Measurements from ENCODE around the gene FLT1.

FLT1 gene

DNA sequence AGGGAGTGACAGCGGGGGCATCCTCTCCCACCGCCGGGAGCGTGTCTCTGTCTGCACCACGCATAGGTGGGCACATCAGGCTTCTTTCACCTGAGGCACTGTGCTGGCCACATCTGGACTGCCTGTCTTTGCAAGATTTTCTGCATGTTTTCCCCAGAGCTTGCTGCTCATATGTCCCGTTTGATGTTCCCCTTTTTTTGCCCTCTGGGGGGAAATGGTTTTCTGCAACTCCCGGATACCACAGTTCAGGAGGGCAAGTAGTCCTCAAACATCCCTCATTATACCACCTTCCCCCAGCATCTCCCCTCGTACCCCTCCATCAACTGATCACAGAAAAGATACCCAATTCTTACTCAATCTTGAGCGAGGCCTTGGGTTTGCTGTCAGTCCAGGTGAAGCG, 188.6 kb downstream of the FLT1 start:
- WGBS: 95% methylated on average over 10 of the region's 10 CpGs
- H3K27me3 ChIP-seq (ENCODE audit: insufficient read depth, low read length): no peaks in the 10 kb centered on the region
- H3K36me3 ChIP-seq (ENCODE audit: insufficient read depth, low read length): no peaks in the 10 kb centered on the region; the same call in 1 of the 2 replicates
- H3K4me1 ChIP-seq (ENCODE audit: insufficient read depth, low read length): peaks cover 29% of the 10 kb centered on the region
- H3K4me3 ChIP-seq (ENCODE audit: low read length): no peak overlapping the region
- no peaks in the 10 kb centered on the region for H3K9me3 ChIP-seq (ENCODE audit: insufficient read depth, low read depth, low read length)
- H3K27ac ChIP-seq (ENCODE audit: low read depth, low read length): no peak overlapping the region
- H3K9ac ChIP-seq (ENCODE audit: low read depth, low read length): no peak overlapping the region

GRCh38 chr13:28301839-28302238, 193.1 kb downstream of the FLT1 start:
- Histone ChIP-seq H3K4me1 (ENCODE audit: insufficient read depth, low read length) (peaks cover 28% of the 10 kb centered on the region), H3K4me3 (ENCODE audit: low read length) (no peak overlapping the region)
- WGBS: 62% methylated on average over 2 of the region's 4 CpGs

DNA sequence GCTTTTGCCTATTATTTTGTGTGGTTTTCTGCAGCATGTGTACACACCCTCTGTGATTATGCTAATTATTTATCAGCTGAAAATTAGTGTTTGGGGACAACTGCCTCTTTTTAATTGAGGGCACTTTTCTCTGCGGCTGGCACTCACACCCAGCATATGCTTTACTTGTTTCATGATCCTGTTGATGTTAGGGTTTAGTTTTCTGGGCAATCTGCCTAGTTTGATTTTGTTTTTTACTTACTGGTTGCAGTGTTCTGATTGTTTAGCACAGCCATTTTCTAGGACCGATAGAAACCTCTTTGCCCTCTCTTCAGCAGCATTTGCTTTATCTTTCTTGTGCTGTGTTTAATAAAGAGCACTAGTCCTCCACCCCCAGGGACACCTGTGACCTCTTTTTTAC, 195.0 kb downstream of the FLT1 start:
- H3K27ac ChIP-seq (ENCODE audit: low read depth, low read length): no peak overlapping the region
- no peaks in the 10 kb centered on the region for H3K27me3 ChIP-seq (ENCODE audit: insufficient read depth, low read length)
- H3K36me3 ChIP-seq (ENCODE audit: insufficient read depth, low read length): 0 out of 2 replicates have a peak, but pooled peaks cover 3% of the 10 kb centered on the region
- peaks cover 36% of the 10 kb centered on the region for H3K4me1 ChIP-seq (ENCODE audit: insufficient read depth, low read length)
- H3K9me3 ChIP-seq (ENCODE audit: insufficient read depth, low read depth, low read length): no peaks in the 10 kb centered on the region
- WGBS: 100% methylated on average over 1 of the region's 2 CpGs
- H3K9ac ChIP-seq (ENCODE audit: low read depth, low read length): no peak overlapping the region
- no peak overlapping the region for H3K4me3 ChIP-seq (ENCODE audit: low read length)

More at GRCh38 chr13:28301839-28302238, 193.1 kb downstream of the FLT1 start:
- Histone ChIP-seq H3K36me3 (ENCODE audit: insufficient read depth, low read length) (no peaks in the 10 kb centered on the region; the same call in 1 of the 2 replicates), H3K27me3 (ENCODE audit: insufficient read depth, low read length) (no peaks in the 10 kb centered on the region), H3K27ac (ENCODE audit: low read depth, low read length) (peak overlapping the region; percentile 20; the same call in 1 of the 2 replicates), H3K9ac (ENCODE audit: low read depth, low read length) (no peak overlapping the region), H3K9me3 (ENCODE audit: insufficient read depth, low read depth, low read length) (no peaks in the 10 kb centered on the region)

DNA sequence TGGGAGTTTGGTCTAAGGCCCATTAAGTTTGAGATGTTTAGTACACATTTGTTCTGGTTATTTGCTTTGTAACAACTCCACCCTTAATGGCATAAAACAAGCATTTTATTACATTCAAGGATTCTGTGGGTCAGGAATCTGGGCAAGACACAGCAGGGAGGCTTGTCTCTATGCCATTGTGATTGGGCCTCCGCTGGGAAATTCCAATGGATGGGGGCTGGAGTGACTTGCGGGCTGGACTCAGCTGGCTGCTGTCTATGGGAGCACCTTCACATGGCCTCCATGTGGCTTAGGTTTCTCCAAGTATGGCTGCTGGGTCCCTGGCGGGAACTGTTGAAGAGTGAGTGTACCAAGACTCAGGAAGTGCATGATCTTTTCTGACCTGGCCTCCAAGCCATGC, 197.6 kb downstream of the FLT1 start:
- 55% methylated on average over 3 of the region's 3 CpGs for WGBS
- Histone ChIP-seq H3K36me3 (ENCODE audit: insufficient read depth, low read length) (peaks cover 14% of the 10 kb centered on the region), H3K4me1 (ENCODE audit: insufficient read depth, low read length) (peaks cover 56% of the 10 kb centered on the region), H3K27me3 (ENCODE audit: insufficient read depth, low read length) (no peaks in the 10 kb centered on the region), H3K9me3 (ENCODE audit: insufficient read depth, low read depth, low read length) (no peaks in the 10 kb centered on the region), H3K9ac (ENCODE audit: low read depth, low read length) (no peak overlapping the region), H3K4me3 (ENCODE audit: low read length) (no peak overlapping the region), H3K27ac (ENCODE audit: low read depth, low read length) (no peak overlapping the region)

DNA sequence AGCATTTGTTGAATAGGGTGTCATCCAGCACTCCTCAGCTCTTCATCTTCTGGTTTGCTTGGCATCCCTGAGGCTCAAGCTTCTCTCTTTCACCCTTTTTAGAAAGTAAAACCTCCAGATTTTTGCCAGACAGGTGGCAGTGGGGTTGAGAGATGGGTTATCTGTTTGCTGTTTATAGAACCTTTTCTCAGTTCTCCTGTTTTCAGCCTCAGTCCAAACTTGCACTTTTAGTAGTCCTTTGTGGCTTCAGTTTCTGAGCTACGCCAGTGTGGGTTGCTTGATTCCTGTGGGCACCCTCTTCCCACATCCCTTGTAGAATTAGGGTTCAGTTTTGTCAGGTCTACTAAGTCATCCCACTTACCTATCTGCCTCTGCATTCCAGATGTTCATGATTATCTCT, 208.7 kb downstream of the FLT1 start:
- Histone ChIP-seq H3K4me3 (ENCODE audit: low read length) (no peak overlapping the region), H3K4me1 (ENCODE audit: insufficient read depth, low read length) (peaks cover 8% of the 10 kb centered on the region; the same call in 1 of the 2 replicates), H3K9me3 (ENCODE audit: insufficient read depth, low read depth, low read length) (0 out of 2 replicates have a peak, but pooled peaks cover 3% of the 10 kb centered on the region), H3K27me3 (ENCODE audit: insufficient read depth, low read length) (no peaks in the 10 kb centered on the region), H3K27ac (ENCODE audit: low read depth, low read length) (no peak overlapping the region), H3K9ac (ENCODE audit: low read depth, low read length) (no peak overlapping the region), H3K36me3 (ENCODE audit: insufficient read depth, low read length) (peaks cover 68% of the 10 kb centered on the region)
- WGBS: 90% methylated on average over 1 of the region's 1 CpG

GRCh38 chr13:28283600-28283999, 211.3 kb downstream of the FLT1 start:
- 100% methylated on average over 1 of the region's 3 CpGs for WGBS
- Histone ChIP-seq H3K27me3 (ENCODE audit: insufficient read depth, low read length) (no peaks in the 10 kb centered on the region), H3K9ac (ENCODE audit: low read depth, low read length) (no peak overlapping the region), H3K27ac (ENCODE audit: low read depth, low read length) (no peak overlapping the region), H3K4me3 (ENCODE audit: low read length) (no peak overlapping the region), H3K9me3 (ENCODE audit: insufficient read depth, low read depth, low read length) (0 out of 2 replicates have a peak, but pooled peaks cover 3% of the 10 kb centered on the region), H3K36me3 (ENCODE audit: insufficient read depth, low read length) (peaks cover 68% of the 10 kb centered on the region), H3K4me1 (ENCODE audit: insufficient read depth, low read length) (peaks cover 8% of the 10 kb centered on the region; the same call in 1 of the 2 replicates)

- peaks cover 65% of the 10 kb centered on the region for H3K36me3 ChIP-seq (ENCODE audit: insufficient read depth, low read length)
- 92% methylated on average over 5 of the region's 5 CpGs for WGBS
Measured at GRCh38 chr13:28282451-28282850, 212.5 kb downstream of the FLT1 start.

DNA sequence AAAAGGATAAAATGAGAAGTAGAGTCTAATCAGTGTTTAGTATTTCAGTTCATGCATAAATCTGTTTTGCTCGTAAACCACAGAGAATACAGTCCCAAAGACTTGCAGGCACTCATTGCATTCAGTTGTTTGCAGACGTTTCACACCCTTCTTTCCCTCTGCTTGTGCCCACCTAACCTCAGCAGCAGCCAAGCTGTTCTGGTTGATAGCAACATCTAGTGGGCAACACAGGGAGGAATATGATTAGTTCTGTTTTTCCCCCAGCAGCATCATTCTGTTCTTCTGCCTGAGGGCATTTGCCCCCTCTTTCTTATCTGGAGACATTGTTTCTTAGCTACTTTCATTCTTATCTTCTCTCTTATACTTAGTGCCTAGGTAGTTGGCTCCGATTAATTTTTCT, 221.0 kb downstream of the FLT1 start:
- Histone ChIP-seq H3K36me3 (ENCODE audit: insufficient read depth, low read length) (peaks cover 85% of the 10 kb centered on the region), H3K27me3 (ENCODE audit: insufficient read depth, low read length) (no peaks in the 10 kb centered on the region), H3K9ac (ENCODE audit: low read depth, low read length) (no peak overlapping the region), H3K4me3 (ENCODE audit: low read length) (no peak overlapping the region), H3K4me1 (ENCODE audit: insufficient read depth, low read length) (no peaks in the 10 kb centered on the region), H3K9me3 (ENCODE audit: insufficient read depth, low read depth, low read length) (no peaks in the 10 kb centered on the region), H3K27ac (ENCODE audit: low read depth, low read length) (no peak overlapping the region)
- 69% methylated on average over 2 of the region's 3 CpGs for WGBS

More at GRCh38 chr13:28282451-28282850, 212.5 kb downstream of the FLT1 start:
- Histone ChIP-seq H3K27ac (ENCODE audit: low read depth, low read length) (no peak overlapping the region), H3K4me3 (ENCODE audit: low read length) (no peak overlapping the region), H3K9ac (ENCODE audit: low read depth, low read length) (no peak overlapping the region), H3K4me1 (ENCODE audit: insufficient read depth, low read length) (peaks cover 8% of the 10 kb centered on the region; the same call in 1 of the 2 replicates), H3K27me3 (ENCODE audit: insufficient read depth, low read length) (no peaks in the 10 kb centered on the region), H3K9me3 (ENCODE audit: insufficient read depth, low read depth, low read length) (no peaks in the 10 kb centered on the region)

DNA sequence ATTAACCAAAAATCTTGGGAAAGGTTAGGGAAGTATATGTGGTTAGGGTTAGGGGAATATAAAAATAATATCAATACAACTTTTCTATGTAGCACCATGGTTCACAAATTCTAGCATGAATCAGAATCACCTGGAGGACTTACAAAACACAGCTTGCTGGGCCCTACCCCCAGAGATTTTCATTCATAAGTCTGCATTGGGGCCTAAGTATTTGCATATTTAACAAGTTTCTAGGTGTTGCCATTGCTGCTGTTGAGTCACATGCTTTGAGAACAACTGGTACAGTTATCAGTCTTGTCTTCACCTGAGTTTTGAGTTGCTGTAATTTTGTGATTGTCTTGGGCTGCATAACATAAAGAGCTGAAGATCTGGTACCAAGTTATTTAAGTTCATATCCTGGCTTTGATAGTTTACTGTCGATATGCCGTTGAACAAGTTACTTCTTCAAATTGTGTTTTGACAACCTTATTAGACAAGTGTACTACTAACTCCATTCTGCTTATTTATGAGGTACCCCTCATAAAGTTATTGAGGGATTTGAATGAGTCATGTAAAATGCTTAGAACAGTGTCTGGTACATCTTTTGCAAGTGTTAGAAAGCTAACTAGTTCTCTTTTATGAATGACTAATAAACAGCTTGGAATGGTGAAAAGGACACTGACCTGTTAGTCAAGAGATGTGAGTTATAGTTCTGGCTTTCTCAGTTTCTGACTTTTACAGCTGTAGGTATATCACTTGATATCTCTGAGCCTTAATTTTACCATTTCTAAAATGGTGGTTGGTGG, 223.7 kb downstream of the FLT1 start:
- no peak overlapping the region for H3K9ac ChIP-seq (ENCODE audit: low read depth, low read length)
- 100% methylated on average over 2 of the region's 2 CpGs for WGBS
- H3K4me3 ChIP-seq (ENCODE audit: low read length): no peak overlapping the region
- H3K36me3 ChIP-seq (ENCODE audit: insufficient read depth, low read length): peaks cover 90% of the 10 kb centered on the region
- no peaks in the 10 kb centered on the region for H3K4me1 ChIP-seq (ENCODE audit: insufficient read depth, low read length)
- H3K27ac ChIP-seq (ENCODE audit: low read depth, low read length): no peak overlapping the region
- no peaks in the 10 kb centered on the region for H3K9me3 ChIP-seq (ENCODE audit: insufficient read depth, low read depth, low read length)
- H3K27me3 ChIP-seq (ENCODE audit: insufficient read depth, low read length): no peaks in the 10 kb centered on the region

- Histone ChIP-seq H3K9ac (ENCODE audit: low read depth, low read length) (no peak overlapping the region), H3K27me3 (ENCODE audit: insufficient read depth, low read length) (no peaks in the 10 kb centered on the region), H3K27ac (ENCODE audit: low read depth, low read length) (no peak overlapping the region), H3K4me3 (ENCODE audit: low read length) (no peak overlapping the region), H3K4me1 (ENCODE audit: insufficient read depth, low read length) (no peaks in the 10 kb centered on the region), H3K9me3 (ENCODE audit: insufficient read depth, low read depth, low read length) (no peaks in the 10 kb centered on the region), H3K36me3 (ENCODE audit: insufficient read depth, low read length) (peaks cover 87% of the 10 kb centered on the region)
Measured at GRCh38 chr13:28268800-28269223, 226.1 kb downstream of the FLT1 start.

DNA sequence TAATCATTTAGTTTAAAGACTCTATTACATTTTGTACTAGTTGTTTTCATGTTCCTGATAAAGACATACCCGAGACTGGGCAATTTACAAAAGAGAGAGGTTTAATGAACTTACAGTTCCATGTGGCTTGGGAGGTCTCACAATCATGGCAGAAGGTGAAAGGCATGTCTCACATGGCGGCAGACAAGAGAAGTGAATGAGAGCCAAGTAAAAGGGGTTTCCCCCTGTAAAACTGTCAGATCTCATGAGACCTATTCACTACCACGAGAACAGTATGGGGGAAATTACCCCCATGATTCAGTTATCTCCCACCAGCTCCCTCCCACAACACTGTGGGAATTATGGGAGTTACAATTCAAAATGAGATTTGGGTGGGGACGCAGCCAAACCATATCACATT, 227.4 kb downstream of the FLT1 start:
- 90% methylated on average over 2 of the region's 4 CpGs for WGBS
- Histone ChIP-seq H3K9me3 (ENCODE audit: insufficient read depth, low read depth, low read length) (no peaks in the 10 kb centered on the region), H3K36me3 (ENCODE audit: insufficient read depth, low read length) (peaks cover 90% of the 10 kb centered on the region), H3K4me3 (ENCODE audit: low read length) (no peak overlapping the region), H3K27me3 (ENCODE audit: insufficient read depth, low read length) (no peaks in the 10 kb centered on the region), H3K4me1 (ENCODE audit: insufficient read depth, low read length) (no peaks in the 10 kb centered on the region), H3K9ac (ENCODE audit: low read depth, low read length) (no peak overlapping the region), H3K27ac (ENCODE audit: low read depth, low read length) (no peak overlapping the region)

All from HUES64 (cell line).